IPS DF 19.7 (cell line): Measurements from ENCODE around the gene ZNF367.
"Not testable (repeated sequence)": the region's sequence is repeated elsewhere in the genome, so short reads cannot be mapped to it uniquely, and the experiment has no call there.

Experiments used
- DNase-seq: peaks from one replicate; pipeline ENCODE4 v3.0.0-alpha.2; 2013; ENCODE audit warnings: low read depth, low spot score

The ZNF367 gene

DNA sequence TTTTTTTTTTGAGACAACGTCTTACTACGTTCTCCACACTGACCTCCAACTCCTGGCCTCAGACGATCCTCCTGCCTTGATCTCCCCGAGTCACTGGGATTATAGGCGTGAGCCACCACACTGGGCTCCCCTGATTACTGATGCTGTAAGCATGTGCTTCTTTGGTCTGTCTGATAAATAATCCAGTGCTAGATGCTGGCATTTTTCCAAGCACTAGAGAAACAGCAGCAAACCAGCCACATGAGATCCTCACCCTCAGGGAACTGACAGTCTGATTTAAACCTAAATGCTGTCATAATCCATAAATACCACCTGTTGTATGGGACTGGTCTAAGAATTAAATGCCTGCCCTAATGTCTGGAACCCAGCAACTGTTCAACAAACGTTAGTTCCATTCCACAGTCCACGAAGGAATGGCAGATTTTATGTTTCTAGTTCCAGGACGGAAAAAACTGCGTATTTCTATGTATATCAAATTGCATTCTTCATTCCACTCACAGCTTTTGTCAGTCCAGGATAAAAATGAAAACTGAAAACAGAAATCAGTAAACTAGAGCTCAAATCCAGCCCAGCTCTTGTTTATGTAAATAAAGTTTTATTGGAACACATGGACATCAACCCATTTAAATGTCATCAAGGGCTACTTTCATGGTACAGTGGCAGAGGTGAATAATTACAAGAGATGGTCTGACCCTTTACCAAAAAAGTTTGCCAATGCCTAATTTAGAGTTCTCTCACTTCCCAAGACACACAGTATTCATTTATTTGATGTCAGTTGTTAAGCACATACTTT is 54.8 kb downstream of the ZNF367 start:
- DNase-seq: no peak

DNA sequence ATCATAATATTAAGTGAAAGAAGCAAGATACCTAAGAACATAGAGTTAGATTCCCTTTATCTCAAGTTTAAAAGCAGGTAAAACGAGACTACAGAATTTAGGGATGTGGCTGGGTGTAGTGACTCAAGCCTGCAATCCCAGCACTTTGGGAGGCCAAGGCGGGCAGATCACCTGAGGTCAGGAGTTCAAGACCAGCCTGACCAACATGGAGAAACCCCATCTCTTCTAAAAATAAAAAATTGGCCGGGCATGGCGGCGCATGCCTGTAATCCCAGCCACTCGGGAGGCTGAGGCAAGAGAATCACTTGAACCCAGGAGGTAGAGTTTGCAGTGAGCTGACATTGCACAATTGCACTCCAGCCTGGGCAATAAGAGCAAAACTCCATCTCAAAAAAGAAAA is 56.1 kb downstream of the ZNF367 start:
- DNase-seq: not testable (repeated sequence)

DNA sequence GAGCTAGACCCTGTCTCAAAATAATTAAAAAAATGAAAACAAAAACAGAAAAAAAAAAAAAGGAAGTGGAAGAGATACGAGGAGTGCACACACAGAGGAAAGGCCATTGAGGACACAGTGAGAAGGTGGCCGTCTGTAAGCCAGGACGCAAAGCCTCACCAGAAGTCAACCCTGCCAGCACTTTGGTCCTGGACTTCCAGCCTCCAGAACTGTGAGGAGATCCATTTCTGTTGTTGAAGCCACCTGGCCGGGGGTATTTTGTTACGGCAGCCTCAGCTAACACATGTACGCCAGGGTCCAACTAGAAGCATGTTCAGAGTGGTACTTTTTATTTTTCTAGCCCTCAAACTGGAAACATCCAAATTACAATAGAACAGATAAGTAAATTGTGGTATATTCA is 56.5 kb downstream of the ZNF367 start:
- no peak for DNase-seq

DNA sequence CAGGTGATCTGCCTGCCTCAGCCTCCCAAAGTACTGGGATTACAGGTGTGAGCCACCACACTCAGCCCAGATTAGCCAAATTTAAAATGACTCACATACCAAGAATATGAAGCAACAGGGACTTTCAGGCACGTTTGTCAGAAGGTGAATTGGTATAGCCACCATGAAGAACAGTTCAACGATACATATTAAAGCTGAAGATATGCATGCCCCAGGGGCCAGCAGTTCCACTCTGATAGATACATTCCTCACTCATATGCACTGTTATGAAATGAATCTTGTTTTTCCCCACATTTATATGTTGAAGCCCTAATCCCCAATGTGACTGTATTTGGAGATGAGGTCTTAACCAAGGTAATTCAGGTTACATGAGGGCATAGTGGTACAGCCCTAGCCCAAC is 57.2 kb downstream of the ZNF367 start:
- no peak for DNase-seq

DNA sequence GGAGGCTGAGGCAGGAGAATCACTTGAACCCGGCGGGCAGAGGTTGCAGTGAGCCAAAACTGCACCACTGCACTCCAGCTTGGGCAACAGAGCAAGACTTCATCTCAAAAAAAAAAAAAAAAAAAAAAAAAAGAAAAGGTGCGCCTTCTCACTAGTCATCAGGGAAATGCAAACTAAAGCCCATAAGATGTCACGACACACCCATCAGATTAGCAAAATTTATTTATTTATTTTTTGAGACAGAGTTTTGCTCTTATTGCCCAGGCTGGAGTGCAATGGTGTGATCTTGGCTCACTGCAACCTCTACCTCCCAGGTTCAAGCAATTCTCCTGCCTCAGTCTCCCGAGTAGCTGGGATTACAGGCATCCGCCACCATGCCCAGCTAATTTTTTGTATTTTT is 57.6 kb downstream of the ZNF367 start:
- not testable (repeated sequence) for DNase-seq

DNA sequence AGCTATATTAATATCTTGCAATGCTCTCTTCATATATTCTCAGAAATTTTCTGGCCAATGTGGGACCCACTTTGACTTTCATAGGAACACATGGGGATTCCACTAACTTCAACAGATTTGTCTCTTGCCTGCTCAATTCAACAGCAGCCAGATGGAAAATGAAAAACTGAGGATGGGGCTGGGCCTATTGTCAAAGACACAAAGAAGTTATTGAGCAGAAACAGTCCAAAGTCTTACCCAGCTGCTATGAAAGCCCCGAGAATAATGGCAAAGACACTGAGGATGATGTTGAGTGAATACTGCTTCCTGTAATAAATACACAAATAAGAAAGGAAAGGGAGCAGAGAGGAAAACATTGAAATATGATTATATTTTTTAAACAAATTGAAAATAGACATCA is 67.3 kb downstream of the ZNF367 start:
- no peak for DNase-seq

DNA sequence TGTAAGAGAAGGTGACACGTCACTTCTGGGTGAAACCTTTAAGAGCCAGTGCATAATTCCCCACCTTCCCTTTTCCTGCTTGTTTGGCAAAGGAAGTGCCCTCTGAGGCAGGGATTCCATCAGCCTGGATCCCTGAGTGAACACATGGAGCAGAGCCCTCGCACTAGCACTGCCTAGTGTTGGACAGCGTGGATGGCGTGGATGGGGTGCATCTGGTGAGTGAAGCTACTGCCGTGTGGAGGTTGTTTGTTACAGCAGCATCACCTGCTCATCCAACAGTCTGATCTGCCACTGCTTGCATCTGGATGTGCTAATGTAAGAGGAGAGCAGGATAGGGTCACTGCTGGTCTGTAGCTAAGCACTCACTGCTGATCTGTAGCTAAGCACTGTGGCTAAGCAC is 69.9 kb downstream of the ZNF367 start:
- DNase-seq: no peak

DNA sequence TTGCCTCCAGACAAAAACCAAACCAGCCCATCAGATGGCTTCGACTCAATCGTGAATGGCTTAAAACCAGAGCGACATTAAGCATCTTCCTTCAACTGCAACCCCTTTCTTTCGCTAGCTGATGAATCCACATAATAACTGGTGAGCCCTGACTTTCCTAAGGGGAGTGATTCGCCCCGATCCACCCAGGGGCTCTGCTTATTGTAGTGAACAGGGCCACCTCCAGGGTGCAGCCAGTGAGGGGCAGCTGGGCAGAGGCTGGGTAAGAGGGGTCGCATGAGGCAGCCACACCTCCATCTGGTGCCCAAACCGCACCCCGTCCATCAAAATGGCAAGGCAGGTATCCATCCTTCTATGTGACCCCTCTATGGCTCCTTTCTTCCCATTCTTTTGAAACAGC is 72.6 kb downstream of the ZNF367 start:
- no peak for DNase-seq

DNA sequence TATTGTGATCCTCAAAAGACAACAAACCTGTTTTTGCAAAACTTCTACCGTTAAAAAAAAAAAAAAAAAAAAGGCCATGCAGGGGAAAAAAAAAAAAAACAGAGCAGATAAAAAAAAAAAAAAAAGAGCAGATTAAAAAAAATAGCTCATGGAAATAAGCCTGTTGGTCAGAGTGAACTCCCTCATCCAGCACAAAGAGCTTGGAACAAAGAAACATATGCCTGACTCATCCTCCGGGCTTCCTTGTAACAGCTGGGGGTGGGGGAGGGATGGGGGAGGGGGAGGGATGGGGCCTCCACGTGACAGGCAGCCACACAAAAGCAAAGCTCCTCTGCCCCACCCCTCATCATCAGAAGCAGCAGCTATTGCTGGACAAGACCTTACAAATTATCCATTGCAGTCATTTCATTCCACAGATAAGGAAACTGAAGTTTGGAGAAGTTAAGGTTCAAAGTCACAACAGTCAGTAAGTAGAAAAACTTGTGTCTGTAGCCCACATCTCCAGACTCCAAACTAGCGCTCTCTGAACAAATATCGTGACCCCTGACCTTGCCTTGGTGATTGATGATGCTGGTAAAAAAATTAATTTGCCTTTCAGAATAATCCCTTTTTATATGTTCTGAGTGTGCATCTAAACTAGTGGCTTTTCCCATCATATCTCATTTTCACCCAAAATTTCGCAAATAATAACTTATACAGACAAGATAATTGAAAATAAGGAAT is 73.6 kb downstream of the ZNF367 start:
- DNase-seq: peak; percentile 78

DNA sequence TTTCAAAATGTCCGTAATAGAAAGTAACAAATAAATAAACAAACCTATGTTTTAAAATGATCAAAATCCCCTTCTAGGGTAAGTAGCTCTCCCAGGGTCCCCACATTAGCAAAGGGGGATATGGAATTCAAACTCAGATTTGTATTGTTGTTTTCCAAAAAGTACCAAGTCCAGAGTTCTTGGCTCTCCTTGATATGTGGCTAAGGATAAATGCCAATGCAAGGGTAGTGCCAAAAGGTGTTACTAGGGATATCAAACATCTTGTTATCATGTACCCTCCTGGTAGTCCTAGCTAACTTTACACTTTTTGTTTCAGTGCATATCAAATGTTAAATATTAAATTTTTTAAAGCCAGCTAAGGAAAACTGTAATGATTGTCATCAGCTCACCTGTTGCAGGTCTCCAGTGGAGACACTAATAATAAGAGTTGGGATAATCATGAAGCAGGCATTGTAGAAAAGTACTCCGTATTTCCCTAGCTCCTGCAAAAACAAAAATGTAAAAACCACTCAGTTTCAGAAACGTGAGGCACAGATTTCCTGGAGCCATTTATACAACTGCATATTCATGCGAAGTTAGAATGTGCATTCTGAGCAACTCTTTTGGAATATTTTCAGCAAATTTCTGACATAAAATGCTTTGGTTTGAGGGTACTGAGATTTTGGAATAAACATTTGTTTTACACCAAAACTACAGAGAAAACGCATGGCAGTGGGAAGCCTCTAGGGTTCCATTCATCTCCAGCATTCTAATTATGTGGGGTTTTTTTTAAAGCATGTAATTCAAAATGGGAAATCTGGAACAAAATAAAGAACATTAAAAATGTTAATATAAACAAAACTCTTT is 74.4 kb downstream of the ZNF367 start:
- no peak for DNase-seq

DNA sequence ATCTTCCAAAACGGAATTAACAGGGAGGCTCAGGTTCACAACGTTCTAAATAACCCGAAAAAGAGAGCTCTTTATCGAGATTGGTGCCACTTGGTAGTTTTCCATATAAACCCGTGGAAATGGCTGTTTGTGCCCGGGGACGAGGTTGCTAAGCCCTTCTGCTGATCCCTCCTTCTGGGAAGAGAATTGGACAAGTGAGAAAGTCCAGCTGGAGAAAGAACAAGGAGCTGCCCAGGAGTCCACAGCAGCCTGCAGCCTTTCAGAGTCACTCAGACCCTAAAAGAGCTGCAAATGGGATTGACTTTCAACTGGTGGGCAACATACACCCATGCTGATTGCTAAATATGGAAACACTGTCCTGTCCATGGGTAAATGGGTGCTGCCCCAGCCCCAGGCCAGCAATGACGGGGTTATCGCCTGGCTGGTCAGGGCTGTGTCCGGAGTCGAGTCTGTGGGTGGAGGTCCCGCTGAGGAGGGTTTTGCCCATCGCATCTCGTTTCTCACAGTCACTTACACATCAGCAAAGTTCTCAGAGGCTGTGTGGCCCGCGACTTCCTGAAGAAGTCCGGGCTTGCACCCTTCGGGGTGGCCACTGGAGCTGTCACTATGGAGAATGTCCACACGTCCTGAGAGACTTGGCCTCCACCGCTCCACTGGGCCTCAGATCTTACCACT is 75.5 kb downstream of the ZNF367 start:
- DNase-seq: no peak

DNA sequence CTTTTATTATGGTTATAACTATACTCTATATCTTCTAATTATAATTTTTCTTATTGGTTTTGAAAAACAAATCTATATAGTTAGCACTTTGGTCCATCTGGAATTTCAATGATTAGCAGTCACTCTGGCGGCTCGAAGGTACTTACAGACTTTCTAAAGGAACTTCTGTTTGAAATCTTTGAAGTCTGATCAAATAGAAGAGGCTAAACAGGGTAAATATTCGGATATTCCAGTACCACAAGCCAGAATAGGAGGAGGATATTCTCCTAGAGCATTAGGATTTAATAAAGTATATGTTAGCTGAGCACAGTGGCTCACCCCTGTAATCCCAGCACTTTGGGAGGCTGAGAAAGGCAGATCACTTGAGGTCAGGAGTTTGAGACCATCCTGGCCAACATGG is 77.5 kb downstream of the ZNF367 start:
- no peak for DNase-seq

DNA sequence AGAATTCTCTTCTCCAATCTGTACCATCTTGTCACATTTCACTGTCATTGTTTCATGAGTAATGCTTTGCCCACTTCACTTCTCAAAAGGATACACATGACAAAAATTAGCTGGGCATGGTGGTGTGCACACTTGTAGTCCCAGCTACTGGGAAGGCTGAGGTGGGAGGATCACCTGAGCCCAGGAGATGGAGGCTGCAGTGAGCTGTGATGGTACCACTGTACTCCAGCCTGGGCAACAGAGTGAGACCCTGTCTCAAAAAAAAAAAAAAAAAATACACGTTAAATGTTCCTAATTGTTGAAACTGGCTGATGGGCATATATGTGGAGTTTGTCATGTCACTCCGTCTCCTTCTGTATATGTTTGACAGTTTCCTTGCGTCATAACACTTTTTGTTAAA is 79.9 kb downstream of the ZNF367 start:
- DNase-seq: no peak
